ENCODE results near the gene GOT2. TPM values are rescaled to one million over a fixed set of nuclear protein-coding genes. Genes with fewer than 3 reads are reported as not detected.
A peak's percentile ranks its signal among the peaks of the same experiment; 100 is the strongest.

The GOT2 gene
- total RNA-seq, 4 donors from 2014 or later: 135 to 253 (median 195) TPM

DNA sequence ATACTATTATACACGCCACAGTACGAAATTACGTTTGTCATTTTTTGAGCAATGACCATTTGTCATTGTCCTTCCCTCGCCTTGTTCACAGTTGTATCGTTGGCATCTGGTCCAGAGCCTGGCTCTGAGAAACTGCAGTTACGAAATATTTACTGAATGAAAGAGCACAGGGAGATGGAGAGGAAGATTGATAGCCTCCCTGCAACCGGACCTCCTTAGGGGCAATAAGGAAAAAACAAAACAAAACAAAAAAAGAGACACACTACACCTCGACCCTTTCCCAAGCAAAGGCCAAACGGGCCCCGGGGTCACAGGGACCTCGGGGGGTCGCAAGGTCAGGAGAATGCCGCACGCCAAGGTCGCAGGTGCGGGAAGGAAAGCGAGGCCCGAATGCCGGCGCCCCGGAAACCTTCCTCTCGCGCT is 857 bp downstream of the GOT2 start:
- peaks cover 45 to 49% of the 10 kb centered on the region in 2 donors for H3K4me1 ChIP-seq
- ATAC-seq: peak; percentile 63 to 67

GRCh38 chr16:58732545-58733247 is 1.4 kb downstream of the GOT2 start:
- Histone ChIP-seq H3K4me1 (peaks cover 45 to 52% of the 10 kb centered on the region in 2 donors), H3K9me3 (no peaks in the 10 kb centered on the region), H3K27ac (peak overlapping the region; percentile 85 to 93 (median 92)), H3K27me3 (no peaks in the 10 kb centered on the region), H3K36me3 (no peaks in the 10 kb centered on the region), H3K4me3 (peak overlapping the region; percentile 79 to 96 (median 90))
- intact Hi-C loops (cut with DNase I; ENCODE audit: low total_unique reads): loop anchor here (2.0 to 10.0 kb wide), 2 partner anchors 72 to 338 kb away; partner anchors contain the start of gene GINS3
- no peak for DNase-seq
- no peak for TF ChIP-seq CTCF (IDR thresholded peaks at IDR 0.05 in 4 of 5, conservative IDR thresholded peaks at IDR 0.05 in 1 of 5)
- in situ Hi-C loops (cut with MboI; ENCODE audit: low sequenced_read_pairs in 4 of 4): loop anchor here in 1 of 4 donors (25.0 kb wide), 1 partner anchor 220 kb away; the partner anchor contains the start of genes NDRG4 and SETD6
- ATAC-seq: peak in 1 of 2 donors; percentile 4

More for the DNA sequence above, 857 bp downstream of the GOT2 start:
- Histone ChIP-seq H3K27ac (peak overlapping the region; percentile 85 to 93 (median 92)), H3K36me3 (no peaks in the 10 kb centered on the region), H3K27me3 (no peaks in the 10 kb centered on the region), H3K4me3 (peak overlapping the region; percentile 79 to 96 (median 90)), H3K9me3 (no peaks in the 10 kb centered on the region)
- in situ Hi-C loops (cut with MboI; ENCODE audit: low sequenced_read_pairs in 4 of 4) (loop anchor here in 1 of 4 donors (25.0 kb wide), 1 partner anchor 221 kb away; the partner anchor contains the start of genes NDRG4 and SETD6), intact Hi-C loops (cut with DNase I; ENCODE audit: low total_unique reads) (loop anchor here (2.0 to 10.0 kb wide), 2 partner anchors 72 to 338 kb away; partner anchors contain the start of gene GINS3)
- no peak for TF ChIP-seq CTCF (IDR thresholded peaks at IDR 0.05 in 4 of 5, conservative IDR thresholded peaks at IDR 0.05 in 1 of 5)
- TF ChIP-seq POLR2A (IDR thresholded peaks at IDR 0.05): no peak
- peak in 1 of 2 donors; percentile 57 for DNase-seq

DNA sequence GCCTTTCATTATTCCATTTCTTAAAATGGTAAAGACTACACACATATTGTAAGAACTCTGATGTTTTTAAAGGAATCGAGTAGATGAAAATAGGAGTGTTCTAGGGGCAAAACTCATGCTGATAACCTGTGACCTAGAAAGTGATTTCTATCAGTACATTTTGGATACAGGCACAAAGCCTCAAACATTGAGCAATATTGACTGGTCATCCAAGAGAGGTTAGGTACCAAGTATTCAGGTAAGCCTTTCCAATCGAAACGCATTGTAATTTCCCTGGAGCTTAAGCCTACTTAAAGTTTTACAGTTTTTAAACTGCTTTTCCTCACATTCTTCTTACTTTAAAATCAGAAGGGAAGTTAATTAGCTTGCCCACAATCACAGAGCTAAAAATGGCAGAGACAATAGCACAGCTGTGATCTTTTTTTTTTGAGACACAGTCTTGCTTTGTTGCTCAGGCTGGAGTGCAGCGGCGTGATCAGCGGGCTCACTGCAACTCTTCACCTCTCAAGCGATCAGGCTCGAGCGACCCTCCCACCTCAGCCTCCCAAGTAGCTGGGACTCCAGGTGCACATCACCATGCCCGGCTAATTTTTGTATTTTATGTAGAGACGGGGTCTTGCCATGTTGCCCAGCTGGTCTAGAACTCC is 3.3 kb downstream of the GOT2 start:
- ATAC-seq: no peak
- DNase-seq: no peak
- H3K4me3 ChIP-seq: no peak overlapping the region
- in situ Hi-C loops (cut with MboI; ENCODE audit: low sequenced_read_pairs in 4 of 4): loop anchor here in 1 of 4 donors (25.0 kb wide), 1 partner anchor 219 kb away; the partner anchor contains the start of genes NDRG4 and SETD6
- intact Hi-C loops (cut with DNase I; ENCODE audit: low total_unique reads): loop anchor here (10.0 kb wide), 1 partner anchor 336 kb away; the partner anchor contains the start of gene GINS3
- H3K36me3 ChIP-seq: no peaks in the 10 kb centered on the region
- H3K27me3 ChIP-seq: no peaks in the 10 kb centered on the region
- peaks cover 45 to 56% of the 10 kb centered on the region in 2 donors for H3K4me1 ChIP-seq
- no peaks in the 10 kb centered on the region for H3K9me3 ChIP-seq
- peak overlapping the region; percentile 69 to 93 (median 86) for H3K27ac ChIP-seq
- TF ChIP-seq POLR2A (IDR thresholded peaks at IDR 0.05) (no peak), CTCF (IDR thresholded peaks at IDR 0.05 in 4 of 5, conservative IDR thresholded peaks at IDR 0.05 in 1 of 5) (no peak)

- Histone ChIP-seq H3K27ac (peak overlapping the region; percentile 69 to 93 (median 86)), H3K9me3 (no peaks in the 10 kb centered on the region), H3K36me3 (peaks cover 0 to 5% of the 10 kb centered on the region in 2 donors), H3K27me3 (no peaks in the 10 kb centered on the region), H3K4me3 (no peak overlapping the region), H3K4me1 (peaks cover 44 to 65% of the 10 kb centered on the region in 2 donors)
- ATAC-seq: peak; percentile 68 to 80
- DNase-seq: no peak
- in situ Hi-C loops (cut with MboI; ENCODE audit: low sequenced_read_pairs in 4 of 4): loop anchor here in 1 of 4 donors (25.0 kb wide), 1 partner anchor 216 kb away; the partner anchor contains the start of genes NDRG4 and SETD6
- intact Hi-C loops (cut with DNase I; ENCODE audit: low total_unique reads): no loop called here
- peak; percentile 27 to 30 for TF ChIP-seq POLR2A (IDR thresholded peaks at IDR 0.05)
- TF ChIP-seq CTCF (IDR thresholded peaks at IDR 0.05 in 4 of 5, conservative IDR thresholded peaks at IDR 0.05 in 1 of 5): no peak
Observed at GRCh38 chr16:58727796-58728568, 6.1 kb downstream of the GOT2 start.

Data from gastrocnemius medialis (tissue), 4 donors.